ENCODE measurements around the gene PHLPP1. TPM values are rescaled to one million over a fixed set of nuclear protein-coding genes. Genes with fewer than 3 reads are reported as not detected.

PHLPP1 gene
- total RNA-seq, 2 donors from 2014 or later: 8.6 to 20.8 TPM

- 76 to 82% methylated on average over 12 of the region's 12 CpGs for WGBS, 2 donors
- intact Hi-C loops (cut with DNase I): loop anchor here (10.0 kb wide), 1 partner anchor 74 kb away; no protein-coding TSS in a partner anchor
- H3K4me1 ChIP-seq: peaks cover 47% of the 10 kb centered on the region
These were observed 5.6 kb downstream of the PHLPP1 start for GRCh38 chr18:62720766-62721613.

GRCh38 chr18:62721839-62722795 is 6.8 kb downstream of the PHLPP1 start:
- 78 to 81% methylated on average over 8 of the region's 8 CpGs for WGBS, 2 donors
- Histone ChIP-seq H3K9me3 (no peaks in the 10 kb centered on the region), H3K4me1 (peaks cover 47% of the 10 kb centered on the region), H3K27ac (no peak overlapping the region), H3K4me3 (no peak overlapping the region), H3K36me3 (replicated peaks in 1 of 2; ENCODE audit: insufficient read depth in 1 of 2, low read depth in 2 of 2) (no peaks in the 10 kb centered on the region), H3K27me3 (no peaks in the 10 kb centered on the region)
- ATAC-seq: no peak
- intact Hi-C loops (cut with DNase I): loop anchor here (10.0 kb wide), 1 partner anchor 73 kb away; no protein-coding TSS in a partner anchor
- DNase-seq: no peak
- TF ChIP-seq CTCF (IDR thresholded peaks at IDR 0.05) (no peak), POLR2A (IDR thresholded peaks at IDR 0.05) (no peak)

More at GRCh38 chr18:62720766-62721613, 5.6 kb downstream of the PHLPP1 start:
- H3K4me3 ChIP-seq: no peak overlapping the region
- H3K36me3 ChIP-seq (replicated peaks in 1 of 2; ENCODE audit: insufficient read depth in 1 of 2, low read depth in 2 of 2): no peaks in the 10 kb centered on the region
- H3K9me3 ChIP-seq: no peaks in the 10 kb centered on the region
- no peak for TF ChIP-seq CTCF (IDR thresholded peaks at IDR 0.05)
- no peak for TF ChIP-seq POLR2A (IDR thresholded peaks at IDR 0.05)
- ATAC-seq (no peak), DNase-seq (no peak)
- H3K27me3 ChIP-seq: no peaks in the 10 kb centered on the region
- H3K27ac ChIP-seq: no peak overlapping the region

- DNase-seq (no peak), ATAC-seq (no peak)
- Histone ChIP-seq H3K4me3 (no peak overlapping the region), H3K9me3 (no peaks in the 10 kb centered on the region), H3K27me3 (no peaks in the 10 kb centered on the region), H3K36me3 (replicated peaks in 1 of 2; ENCODE audit: insufficient read depth in 1 of 2, low read depth in 2 of 2) (no peaks in the 10 kb centered on the region), H3K4me1 (peaks cover 37% of the 10 kb centered on the region), H3K27ac (peak overlapping the region in 1 of 4 donors; percentile 23)
- 41 to 53% methylated on average over 5 of the region's 5 CpGs for WGBS, 2 donors
- TF ChIP-seq CTCF (IDR thresholded peaks at IDR 0.05) (no peak), POLR2A (IDR thresholded peaks at IDR 0.05) (no peak)
- intact Hi-C loops (cut with DNase I): loop anchor here (10.0 kb wide), 1 partner anchor 71 kb away; no protein-coding TSS in a partner anchor
These were observed 8.4 kb downstream of the PHLPP1 start for GRCh38 chr18:62723666-62724281.

GRCh38 chr18:62725896-62726295 is 10.6 kb downstream of the PHLPP1 start:
- WGBS, 2 donors: 68 to 75% methylated on average over 3 of the region's 3 CpGs
- H3K4me3 ChIP-seq: no peak overlapping the region
- no peak for TF ChIP-seq CTCF (IDR thresholded peaks at IDR 0.05)
- no peak for TF ChIP-seq POLR2A (IDR thresholded peaks at IDR 0.05)
- H3K36me3 ChIP-seq (replicated peaks in 1 of 2; ENCODE audit: insufficient read depth in 1 of 2, low read depth in 2 of 2): no peaks in the 10 kb centered on the region
- H3K27me3 ChIP-seq: no peaks in the 10 kb centered on the region
- H3K9me3 ChIP-seq: no peaks in the 10 kb centered on the region
- no peak overlapping the region for H3K27ac ChIP-seq
- ATAC-seq: no peak
- no peak for DNase-seq
- intact Hi-C loops (cut with DNase I): loop anchor here (10.0 kb wide), 1 partner anchor 69 kb away; no protein-coding TSS in a partner anchor
- peaks cover 22% of the 10 kb centered on the region for H3K4me1 ChIP-seq
